Stimulated activated naive CD8-positive, alpha-beta T cell treated with anti-CD3 and anti-CD28 coated beads, Interleukin-15, Interleukin-2, amounts not matched to agents 100 U/mL and 50 U/mL, for 24 hours (primary cell): Measurements from ENCODE around the gene IFNA17.
"Not testable (repeated sequence)": the region's sequence is repeated elsewhere in the genome, so short reads cannot be mapped to it uniquely, and the experiment has no call there.

Experiments used
- ATAC-seq: fragments of 150-1000 bp; cut with Tn5 transposase; one replicate; pipeline ENCODE4 v1.10.0; 2021
- DNase-seq: peaks from one replicate; pipeline ENCODE4 v3.0.0; 2021

IFNA17 gene

GRCh38 chr9:21210782-21211181 lies 17.2 kb downstream of the IFNA17 start:
- DNase-seq, ATAC-seq: not testable (repeated sequence)

- no peak for ATAC-seq
Measured at GRCh38 chr9:21210311-21210710, 17.7 kb downstream of the IFNA17 start.

GRCh38 chr9:21207043-21207442 lies 21.0 kb downstream of the IFNA17 start, which contains the start of gene IFNA10:
TSS of gene IFNA10 (minus strand) at chr9:21207143. CDS start at chr9:21207097, 46 bp downstream.
- not testable (repeated sequence) for ATAC-seq, DNase-seq

More at GRCh38 chr9:21210311-21210710, 17.7 kb downstream of the IFNA17 start:
- DNase-seq: no peak

- ATAC-seq: peak; percentile 49
- no peak for DNase-seq
Measured at GRCh38 chr9:21205204-21205603, 22.8 kb downstream of the IFNA17 start.

GRCh38 chr9:21202105-21202504 lies 25.9 kb downstream of the IFNA17 start, which contains the start of gene IFNA7:
TSS of gene IFNA7 (minus strand) at chr9:21202205. CDS start at chr9:21202165, 40 bp downstream.
- DNase-seq, ATAC-seq: not testable (repeated sequence)

GRCh38 chr9:21194867-21195776 lies 32.9 kb downstream of the IFNA17 start:
- peak; percentile 24 for DNase-seq
- ATAC-seq: peak; percentile 81

GRCh38 chr9:21187487-21187886 lies 40.5 kb downstream of the IFNA17 start, which contains the start of gene IFNA4:
TSS of gene IFNA4 (minus strand) at chr9:21187587. CDS start at chr9:21187531, 56 bp downstream.
- ATAC-seq, DNase-seq: not testable (repeated sequence)

- DNase-seq: not testable (repeated sequence)
Measured at GRCh38 chr9:21182810-21183736, 44.9 kb downstream of the IFNA17 start.

More at GRCh38 chr9:21182810-21183736, 44.9 kb downstream of the IFNA17 start:
- ATAC-seq: peak; percentile 71
